ENCODE data around the gene NKX1-1.

The NKX1-1 gene

DNA sequence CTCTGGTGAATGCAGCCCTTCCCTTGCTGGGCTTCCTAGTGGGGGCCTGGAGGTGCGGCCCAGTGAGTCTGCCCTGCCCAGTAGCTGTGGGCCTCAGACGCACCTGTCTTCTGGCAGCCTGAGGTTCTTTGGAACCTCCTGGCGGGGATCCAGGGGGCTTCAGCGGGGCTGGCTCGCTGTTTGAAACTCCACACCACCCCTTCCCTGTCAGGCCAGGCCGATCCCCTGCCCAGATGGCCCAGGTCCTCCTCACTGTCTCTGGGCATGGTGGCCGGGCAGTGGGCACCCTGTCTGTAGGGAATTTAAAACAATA is 10.7 kb upstream of the NKX1-1 start:
- DNase-seq (ENCODE audit: low read depth in 2 of 2): no peak

DNA sequence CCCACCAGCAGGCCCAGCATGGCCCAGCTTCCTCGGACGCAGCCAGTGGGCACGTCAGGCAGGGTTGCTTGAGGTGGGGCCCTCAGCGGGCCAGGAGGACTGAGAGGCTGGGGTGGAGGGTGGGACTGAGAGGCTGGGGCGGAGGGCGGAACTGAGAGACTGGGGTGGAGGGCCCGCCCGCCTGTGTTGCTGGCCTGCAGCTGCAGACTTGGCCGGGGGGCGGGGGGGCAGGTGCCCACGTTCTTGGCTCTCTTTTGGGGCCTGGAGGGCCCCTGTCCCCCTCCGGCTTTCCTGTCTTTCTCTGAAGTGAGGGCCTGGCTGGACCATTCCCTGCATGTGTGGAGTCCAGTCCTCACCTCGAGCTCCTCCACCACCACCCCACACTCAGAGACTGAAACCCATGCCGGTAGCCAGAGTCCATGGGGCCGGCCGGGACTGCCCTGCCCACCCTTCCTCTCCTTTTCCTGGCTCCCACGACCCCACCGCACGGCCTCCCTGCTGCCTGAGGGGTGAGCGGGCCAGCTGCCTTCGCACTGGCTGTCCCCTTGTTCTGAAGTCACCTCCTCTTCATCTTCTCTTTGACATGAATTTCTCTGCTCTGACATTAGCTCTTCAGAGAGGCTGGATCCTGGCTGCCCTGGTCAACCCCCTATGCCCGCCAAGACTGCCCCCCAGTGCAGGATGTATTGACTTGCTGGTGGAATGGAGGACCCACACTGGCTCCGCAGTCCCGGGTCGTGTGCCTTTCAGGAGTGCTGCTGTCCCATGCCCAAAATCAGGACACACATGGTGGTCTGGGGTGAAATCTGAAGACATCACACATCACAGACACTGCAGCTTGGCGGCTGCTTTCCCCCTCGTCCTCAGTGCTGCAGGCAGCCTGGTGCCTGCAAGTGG is 10.1 kb upstream of the NKX1-1 start:
- no peak for DNase-seq (ENCODE audit: low read depth in 2 of 2)

DNA sequence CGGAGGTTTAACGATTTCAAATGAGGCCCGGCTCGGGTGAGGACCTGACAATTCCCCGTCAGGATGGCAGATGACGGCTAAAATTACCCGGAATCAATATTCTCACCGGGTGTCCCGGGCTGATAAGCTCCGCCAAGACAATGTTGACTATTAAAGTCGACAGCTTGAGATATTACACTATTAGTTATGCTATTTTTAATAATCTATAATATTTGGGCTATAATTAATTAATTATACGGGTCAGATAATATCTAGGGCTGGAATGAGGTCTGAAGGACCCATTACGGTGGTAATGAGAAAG is 9.4 kb upstream of the NKX1-1 start:
- no peak for DNase-seq (ENCODE audit: low read depth in 2 of 2)

DNA sequence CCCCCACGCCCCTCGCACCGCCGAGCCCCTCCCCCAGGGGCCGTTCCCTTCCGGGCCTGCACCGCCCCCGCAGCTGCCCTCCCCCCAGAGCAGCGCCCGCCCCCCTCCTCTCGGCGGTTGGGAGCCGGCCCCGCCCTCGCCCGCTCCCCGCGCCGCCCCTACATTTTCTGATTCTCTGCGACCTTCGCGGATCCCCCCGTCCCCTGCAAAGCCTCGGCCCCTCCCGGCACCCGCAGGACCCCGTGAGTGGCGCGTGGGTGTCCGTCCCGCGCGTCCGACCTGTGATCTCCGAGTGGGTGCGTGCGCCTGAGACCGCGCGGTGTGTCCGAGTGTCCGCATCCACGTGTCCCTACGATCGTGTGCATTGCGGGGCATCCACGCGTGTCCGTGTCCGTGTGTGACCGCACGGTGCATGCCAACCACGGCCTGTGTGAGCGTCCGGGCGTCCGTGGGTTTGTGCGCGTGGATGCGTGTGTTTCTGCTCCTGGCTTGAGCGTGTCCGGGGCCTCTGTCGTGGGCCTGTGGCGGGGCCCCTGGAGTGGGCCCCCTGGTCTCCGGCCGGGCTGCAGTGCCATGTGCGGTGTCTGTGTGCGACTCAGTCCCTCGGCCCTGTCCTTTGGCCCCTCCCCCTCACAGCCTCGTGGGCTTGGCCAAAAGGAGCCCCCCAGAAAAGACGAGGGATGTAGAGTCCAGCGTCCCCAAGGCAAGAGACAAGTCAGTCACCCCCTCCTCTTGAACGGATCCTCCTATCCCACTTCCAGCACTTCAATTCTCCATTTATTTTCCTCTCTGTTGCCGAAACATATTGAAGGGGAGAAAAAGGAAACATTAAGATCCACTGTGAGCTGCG is 8.8 kb upstream of the NKX1-1 start:
- DNase-seq (ENCODE audit: low read depth in 2 of 2): no peak

DNA sequence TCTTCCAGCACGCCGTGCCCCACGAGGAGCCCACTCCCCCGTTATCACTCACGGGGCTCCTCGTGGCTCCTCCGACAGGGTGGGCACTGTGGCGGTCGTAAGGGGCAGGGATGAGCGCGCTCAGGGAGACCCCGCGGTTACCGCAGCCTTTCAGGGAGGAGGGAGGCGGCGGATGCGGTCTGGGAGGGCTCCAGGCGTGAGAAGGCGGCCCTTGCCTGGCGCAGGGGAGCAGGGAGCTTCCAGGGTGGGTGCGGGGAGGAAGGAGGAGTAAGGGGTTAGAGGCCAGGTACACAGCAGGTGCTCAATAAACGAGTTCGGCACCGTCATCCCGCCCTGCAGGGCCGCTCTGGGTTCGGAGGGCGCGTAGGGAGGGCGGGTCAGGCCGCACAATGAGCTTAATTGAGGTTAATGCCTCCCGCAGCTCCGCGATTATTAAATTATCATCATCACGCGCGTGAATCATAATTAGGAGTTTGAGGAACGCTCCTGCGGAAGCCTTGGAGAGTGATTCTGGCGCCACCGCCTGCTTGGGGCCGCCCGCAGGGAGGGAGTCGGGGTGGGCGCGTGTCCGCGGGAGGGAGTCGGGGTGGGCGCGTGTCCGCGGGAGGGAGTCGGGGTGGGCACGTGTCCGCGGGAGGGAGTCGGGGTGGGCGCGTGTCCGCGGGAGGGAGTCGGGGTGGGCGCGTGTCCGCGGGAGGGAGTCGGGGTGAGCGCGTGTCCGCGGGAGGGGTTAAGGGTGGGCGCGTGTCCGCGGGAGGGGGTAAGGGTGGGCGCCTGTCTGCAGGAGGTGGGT is 7.6 kb upstream of the NKX1-1 start:
- DNase-seq (ENCODE audit: low read depth in 2 of 2): no peak

DNA sequence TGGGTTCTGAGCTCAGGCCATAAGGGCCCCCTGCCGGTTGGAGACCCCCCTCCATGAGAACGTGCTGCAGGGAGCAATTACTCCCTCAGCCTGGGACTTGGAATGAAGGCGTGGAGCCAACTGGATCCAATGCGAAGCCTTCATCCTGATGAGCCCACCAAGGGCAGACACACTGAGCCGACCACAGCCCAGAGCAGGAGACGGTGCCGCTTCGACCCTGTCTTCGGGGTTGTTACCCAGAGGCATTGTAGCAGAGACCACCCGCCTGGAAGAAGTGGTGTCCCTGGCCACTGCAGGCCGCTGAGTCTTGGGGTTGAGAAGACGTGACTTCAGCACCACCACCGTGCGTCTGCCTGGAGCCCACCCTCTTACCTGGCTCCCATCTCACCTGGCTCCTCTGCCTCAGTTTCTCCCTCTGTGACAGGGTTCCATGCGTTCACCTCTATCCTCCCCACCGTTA is 7.0 kb upstream of the NKX1-1 start:
- no peak for DNase-seq (ENCODE audit: low read depth in 2 of 2)

DNA sequence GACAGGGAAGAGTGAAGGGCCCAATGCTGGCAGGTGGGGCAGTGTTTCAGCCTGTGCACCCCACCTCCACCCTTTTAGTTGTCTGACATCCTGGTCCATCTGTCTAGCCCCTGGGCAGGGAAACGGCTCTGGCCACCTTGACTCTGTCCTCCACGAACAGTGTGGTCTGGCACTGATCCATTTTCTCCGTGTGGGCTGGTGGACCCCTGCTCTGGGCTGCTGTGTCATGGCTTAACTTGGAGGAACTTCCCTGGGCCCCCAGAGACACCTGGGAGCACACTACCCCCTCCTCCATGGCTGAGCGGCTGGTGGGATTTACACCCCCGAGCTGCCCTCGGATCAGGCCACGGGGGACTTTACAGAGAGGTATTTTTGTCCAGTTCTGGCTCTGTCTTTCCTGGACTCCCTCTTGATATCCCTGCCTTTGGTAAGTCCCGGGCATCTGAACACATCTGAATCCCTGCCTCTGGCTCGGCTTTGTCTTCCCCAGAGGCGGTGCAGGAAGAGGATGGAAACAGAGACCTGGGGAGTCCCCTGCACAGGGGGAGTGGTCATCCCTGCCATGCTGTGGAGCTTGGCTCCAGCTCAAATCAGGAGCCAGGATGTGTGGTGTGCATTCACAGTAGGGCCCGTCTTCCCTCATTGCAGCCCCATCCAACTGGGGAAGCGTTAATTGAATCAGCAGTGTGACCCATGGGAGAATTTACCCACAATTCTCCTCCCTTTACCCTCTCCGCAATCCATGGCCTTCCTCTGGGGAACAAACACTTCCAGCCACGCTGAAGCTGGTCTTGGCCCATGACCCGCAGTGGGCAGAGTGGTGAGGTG is 6.3 kb upstream of the NKX1-1 start:
- DNase-seq (ENCODE audit: low read depth in 2 of 2): no peak

DNA sequence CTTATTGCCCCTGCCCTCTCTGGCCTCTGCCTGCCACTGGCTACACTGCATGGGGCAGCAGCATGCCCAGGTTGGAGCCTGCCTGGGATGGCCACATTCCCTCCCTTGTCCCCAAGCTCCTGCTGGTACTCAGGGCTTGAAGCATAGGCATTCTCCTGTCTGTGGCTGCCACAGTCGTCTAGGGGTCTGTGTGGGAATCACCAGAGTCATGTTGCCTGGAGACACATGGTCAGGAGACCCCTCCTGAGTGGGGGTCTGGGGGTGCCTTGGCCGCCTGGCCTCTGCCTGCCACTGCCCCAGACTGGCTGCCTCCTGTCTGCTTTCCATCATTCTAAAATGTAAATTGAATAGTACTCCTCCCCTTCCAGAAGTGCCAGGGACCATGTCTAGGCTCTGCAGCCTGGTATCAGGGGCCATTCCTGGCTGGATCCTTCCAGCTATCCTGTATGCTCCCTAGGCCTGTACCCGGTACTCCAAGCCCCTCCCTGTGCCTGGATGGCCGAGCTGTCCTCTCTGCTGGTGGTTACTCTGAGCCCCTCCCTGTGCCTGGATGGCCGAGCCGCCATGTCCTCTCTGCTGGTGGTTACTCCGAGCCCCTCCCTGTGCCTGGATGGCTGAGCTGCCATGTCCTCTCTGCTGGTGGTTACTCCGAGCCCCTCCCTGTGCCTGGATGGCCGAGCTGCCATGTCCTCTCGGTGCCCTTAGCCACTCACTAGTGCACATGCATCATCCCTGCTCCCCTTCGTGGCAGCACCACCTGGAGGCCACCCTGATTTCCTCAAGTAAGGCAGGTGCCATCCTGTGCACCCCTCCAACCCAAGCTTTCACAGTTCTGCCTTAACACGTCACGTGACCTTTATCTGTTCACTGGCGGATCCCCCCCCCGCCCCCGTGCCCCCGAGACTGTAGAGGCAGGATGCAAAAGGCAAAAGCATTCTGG is 5.5 kb upstream of the NKX1-1 start:
- DNase-seq (ENCODE audit: low read depth in 2 of 2): no peak

DNA sequence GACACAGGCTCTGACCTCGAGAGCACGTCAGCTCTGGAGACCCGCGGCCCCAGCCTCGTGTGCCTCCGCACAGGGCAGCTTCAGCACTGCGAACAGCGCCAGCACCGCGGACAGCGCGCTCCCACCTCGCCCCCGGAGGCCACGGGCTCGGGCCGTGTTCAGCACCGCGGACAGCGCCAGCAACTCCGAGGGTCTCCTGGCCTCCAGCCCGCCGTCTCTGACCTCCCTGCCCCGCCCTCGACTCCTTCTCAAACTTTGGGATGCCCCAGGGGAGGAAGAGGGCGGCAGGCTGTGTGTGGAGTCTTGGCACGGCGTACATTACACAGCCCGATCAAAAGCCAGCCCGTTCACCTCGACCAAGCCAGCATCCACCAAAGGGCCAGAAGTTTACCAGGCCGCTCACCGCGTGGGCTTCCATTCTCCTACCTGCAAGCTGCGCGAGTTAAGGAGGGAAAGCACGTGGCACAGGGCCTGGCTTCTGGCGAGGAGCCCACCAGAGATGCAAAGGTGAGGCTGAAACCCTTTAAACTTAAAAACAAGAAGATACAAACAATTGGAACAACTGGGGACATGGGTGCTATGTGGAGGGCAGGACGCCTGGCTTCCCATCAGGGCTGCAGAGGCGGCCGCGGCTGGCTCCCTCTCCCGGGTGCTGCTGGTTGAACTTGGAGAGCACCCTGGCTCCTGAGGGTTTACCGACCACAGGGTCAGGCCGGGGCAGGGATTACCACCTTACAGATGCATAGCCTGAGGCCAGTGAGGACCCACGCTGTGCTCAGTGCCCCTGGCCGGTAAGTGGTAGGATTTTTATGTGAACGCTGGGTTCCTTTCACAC is 4.5 kb upstream of the NKX1-1 start:
- no peak for DNase-seq (ENCODE audit: low read depth in 2 of 2)

DNA sequence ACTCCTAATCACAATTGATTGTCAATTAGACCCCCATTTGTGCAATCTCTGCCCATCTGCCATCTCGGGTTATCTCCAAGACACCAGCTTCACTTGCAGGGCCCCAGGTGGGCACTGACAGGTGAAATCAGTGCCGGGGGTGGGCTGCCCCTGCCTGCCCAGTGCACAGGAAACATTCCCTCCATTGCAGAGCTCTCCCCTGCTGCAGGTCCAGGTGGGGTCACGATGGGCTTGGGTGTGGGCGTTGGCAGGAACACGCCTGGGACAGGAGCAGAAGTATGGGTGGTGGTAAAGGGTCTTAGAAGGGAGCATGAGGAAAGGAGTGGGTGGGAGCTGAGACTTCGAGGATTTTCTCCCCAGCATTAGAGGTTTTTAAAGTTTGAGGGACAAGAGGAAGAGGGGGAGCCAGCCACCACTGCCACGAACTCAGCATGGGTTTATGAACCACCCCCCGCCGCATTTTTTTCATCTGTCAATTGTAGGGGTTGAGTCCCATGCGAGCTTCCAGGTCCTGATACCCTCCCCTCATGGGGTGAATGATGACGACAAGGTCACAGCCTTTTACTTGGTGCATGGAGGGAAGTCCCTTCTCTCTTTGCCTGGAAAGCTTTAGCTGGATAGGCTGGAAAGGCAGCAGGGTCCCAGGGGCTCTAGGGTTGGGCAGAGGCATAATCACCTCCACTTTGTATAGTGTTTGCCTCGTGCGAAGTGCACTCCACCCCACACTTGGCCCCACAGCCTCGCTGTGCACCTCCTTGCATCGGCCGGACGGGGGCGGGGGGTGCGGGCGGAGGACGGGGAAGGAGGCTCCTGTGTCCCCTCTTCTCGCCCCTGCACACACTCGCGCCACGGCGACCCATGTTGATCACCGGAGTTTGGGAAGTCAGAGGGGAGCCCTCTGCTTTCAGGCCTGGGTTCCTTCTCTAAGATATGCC is 3.5 kb upstream of the NKX1-1 start:
- no peak for DNase-seq (ENCODE audit: low read depth in 2 of 2)

DNA sequence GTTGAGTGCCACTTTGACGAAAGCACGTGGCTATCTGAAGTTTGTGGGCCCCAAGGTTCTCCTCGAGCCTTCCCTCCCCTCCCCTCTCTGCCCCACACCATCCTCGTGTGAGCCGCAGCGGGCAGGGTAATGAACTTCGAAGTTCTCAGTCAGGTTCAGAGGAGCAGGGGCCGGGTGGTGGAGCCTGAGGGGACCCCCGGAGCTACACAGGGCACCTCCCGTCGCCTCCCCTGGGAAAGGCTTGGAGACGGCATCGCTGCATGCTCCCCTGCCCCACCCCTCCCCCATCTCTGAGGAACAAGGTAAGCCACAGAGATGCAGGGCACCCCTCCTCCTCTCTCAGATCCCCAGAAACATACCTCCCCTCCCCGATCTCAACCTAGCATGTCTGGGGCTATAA is 2.8 kb upstream of the NKX1-1 start:
- no peak for DNase-seq (ENCODE audit: low read depth in 2 of 2)

DNA sequence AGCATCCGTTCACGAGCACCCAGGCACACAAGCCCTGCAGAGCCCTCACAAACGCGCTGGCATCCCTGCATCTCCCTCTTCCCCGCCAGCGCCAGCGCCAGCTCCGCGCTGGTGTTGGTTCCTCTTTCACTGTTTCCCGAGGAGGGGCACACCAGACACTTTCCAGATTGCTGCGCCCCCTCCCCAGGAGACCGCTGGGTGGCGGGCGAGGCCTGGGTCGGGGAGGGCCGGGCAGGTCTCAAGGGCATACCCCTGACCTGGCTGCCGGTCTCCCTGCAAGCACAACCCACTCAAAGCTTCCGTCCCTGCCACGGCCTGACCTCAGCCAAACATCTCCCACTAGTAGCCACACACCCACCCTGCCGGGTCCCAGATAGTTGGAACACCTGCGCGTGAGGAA is 2.2 kb upstream of the NKX1-1 start:
- DNase-seq (ENCODE audit: low read depth in 2 of 2): no peak

DNA sequence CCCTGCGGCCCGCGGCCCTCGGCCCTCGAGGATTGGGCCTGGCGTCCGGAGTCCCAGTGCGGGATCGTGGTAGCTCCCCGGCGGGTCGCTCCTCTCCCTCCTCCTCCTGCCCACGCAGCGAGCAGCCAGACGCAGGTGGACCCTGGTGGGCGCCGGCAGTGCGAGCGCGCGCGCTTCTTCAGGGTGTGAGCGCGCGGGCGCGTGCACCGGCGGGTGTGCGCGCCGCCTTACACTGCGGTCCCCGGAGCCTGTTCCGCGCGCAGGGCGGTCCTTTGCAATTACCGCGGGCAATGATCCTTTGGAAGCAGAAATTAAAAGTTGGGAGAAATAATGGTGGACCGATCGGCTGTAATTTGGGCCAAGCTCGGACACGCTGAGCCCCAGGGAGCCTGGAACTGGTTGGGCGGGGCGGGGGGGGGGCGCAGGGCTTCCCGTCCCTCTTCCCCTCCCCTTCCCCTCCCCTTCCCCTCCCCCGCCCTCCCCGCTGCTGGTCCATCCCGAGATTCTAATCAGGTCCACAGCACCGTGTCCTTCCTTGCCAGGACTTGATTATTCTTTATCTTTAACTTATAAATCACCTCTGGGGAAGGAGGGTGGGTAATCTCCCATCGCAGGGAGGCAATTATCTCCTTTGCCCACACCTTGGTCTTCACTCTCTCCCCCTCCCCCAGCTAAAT is 1.6 kb upstream of the NKX1-1 start:
- no peak for DNase-seq (ENCODE audit: low read depth in 2 of 2)

DNA sequence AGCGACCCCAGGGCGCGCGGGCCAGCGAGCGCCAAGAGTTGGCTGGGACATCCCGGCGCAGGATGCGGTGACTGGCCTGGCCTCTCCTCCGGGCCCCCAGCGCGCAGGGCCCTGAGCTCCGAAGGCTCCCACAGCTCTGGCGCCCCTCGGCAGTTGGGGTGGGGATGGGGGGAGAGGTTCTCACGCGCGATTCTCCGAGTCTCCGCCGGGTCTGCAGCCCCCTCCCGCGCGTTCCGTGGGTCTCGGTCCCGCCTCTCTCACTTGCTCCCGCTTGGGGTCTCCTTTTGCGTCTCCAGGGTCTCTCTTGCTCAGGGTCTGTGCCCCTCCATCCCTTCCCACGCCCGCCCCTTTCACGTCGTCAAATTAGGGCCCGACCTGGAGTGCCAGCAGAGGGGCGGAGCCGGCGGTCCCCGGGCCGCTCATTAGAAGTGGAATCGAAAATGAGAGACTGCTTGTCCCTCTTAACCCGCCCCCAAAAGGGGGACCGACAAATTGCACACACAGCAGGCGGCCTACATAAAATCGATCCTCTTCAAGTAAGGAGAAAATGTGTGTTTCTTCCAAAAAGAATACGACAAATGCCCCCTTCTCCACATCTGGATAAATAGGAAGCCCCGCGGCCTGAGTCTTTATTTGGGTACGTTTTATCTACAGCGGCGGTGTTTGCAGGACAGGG is 877 bp upstream of the NKX1-1 start:
- DNase-seq (ENCODE audit: low read depth in 2 of 2): no peak

DNA sequence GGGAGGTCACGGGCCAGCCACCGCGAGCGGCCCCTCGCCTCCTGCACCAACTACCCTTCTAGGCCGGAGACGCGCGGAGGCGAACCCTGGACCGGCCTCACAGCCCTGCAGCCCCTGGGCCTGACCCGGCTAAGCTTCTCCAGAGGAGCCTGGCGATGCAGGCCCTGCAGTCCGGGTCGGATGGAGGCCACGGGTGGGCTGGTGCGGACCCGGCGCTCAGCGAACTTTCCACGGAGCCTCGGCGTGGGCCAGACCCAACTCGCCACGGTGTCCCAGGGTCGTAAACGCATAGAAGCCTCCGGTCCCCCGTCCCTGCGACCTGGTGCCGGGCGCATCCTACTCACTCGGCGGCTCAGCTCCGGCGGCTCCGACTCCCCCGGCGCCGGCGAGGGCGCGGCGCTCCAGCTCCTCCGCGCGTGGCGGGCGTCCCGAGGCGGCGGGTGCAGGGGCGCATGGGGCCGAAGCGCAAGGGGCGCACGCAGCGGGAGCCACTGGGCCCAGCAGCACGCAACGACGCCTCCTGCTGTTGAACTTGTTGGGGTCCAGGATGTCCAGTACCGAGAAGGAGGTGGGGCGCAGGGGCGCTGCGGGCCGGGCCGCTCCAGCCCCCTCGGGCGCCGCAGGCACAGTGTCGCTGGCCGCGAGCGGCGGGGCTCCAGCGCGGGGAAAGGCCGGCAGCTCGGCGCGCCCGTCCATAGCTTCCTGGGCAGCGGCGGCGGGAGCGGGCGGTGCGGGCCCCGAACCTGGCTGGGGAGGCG is 427 bp downstream of the NKX1-1 start:
- no peak for DNase-seq (ENCODE audit: low read depth in 2 of 2)

DNA sequence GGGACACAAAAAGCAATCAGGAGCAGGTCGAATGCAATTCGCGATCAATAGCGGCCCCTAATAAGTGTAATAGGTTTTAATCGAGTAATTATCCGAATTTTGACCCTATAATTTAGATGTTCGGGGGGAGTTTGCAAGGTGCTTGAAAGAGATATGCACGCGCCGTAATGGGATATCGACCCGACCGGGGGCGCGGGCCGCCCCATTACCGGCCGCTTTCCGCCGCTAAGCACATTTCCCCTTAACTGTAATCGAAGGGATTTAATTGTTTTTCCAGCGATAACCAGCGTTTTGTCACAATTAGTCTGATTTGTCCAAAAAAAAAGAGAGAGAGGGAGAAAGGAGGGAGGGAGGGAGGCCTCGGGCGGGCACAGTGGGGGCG is 997 bp downstream of the NKX1-1 start:
- DNase-seq (ENCODE audit: low read depth in 2 of 2): no peak

All from activated CD8-positive, alpha-beta memory T cell treated with anti-CD3 and anti-CD28 coated beads for 4 hours (primary cell).